ENCODE data around the gene PCID2.

PCID2 gene

GRCh38 chr13:113148940-113149503 is 59.4 kb downstream of the PCID2 start:
- DNase-seq (ENCODE audit: low spot score) = no peak

- DNase-seq (ENCODE audit: low spot score) = no peak
Measured at GRCh38 chr13:113148407-113148806, 60.1 kb downstream of the PCID2 start.

- DNase-seq (ENCODE audit: low spot score) = no peak
Measured at GRCh38 chr13:113147206-113147605, 61.3 kb downstream of the PCID2 start.

- no peak for DNase-seq (ENCODE audit: low spot score)
Measured at GRCh38 chr13:113146750-113147149, 61.7 kb downstream of the PCID2 start.

GRCh38 chr13:113145911-113146598 is 62.4 kb downstream of the PCID2 start:
- no peak for DNase-seq (ENCODE audit: low spot score)

- DNase-seq (ENCODE audit: low spot score) = no peak
Measured at GRCh38 chr13:113145496-113145895, 63.0 kb downstream of the PCID2 start.

- DNase-seq (ENCODE audit: low spot score) = no peak
Measured at GRCh38 chr13:113144255-113144629, 64.2 kb downstream of the PCID2 start.

GRCh38 chr13:113143466-113144254 is 64.8 kb downstream of the PCID2 start:
- no peak for DNase-seq (ENCODE audit: low spot score)

- DNase-seq (ENCODE audit: low spot score) = no peak
Measured at GRCh38 chr13:113142876-113143275, 65.6 kb downstream of the PCID2 start.

GRCh38 chr13:113141601-113141970 is 66.9 kb downstream of the PCID2 start:
- DNase-seq (ENCODE audit: low spot score) = no peak

- DNase-seq (ENCODE audit: low spot score) = no peak
Measured at GRCh38 chr13:113140677-113141600, 67.5 kb downstream of the PCID2 start.

- DNase-seq (ENCODE audit: low spot score) = no peak
Measured at GRCh38 chr13:113139577-113139976, 68.9 kb downstream of the PCID2 start.

- no peak for DNase-seq (ENCODE audit: low spot score)
Measured at GRCh38 chr13:113138792-113139551, 69.5 kb downstream of the PCID2 start.

GRCh38 chr13:113137691-113138298 is 70.7 kb downstream of the PCID2 start:
- DNase-seq (ENCODE audit: low spot score) = no peak

- DNase-seq (ENCODE audit: low spot score) = no peak
Measured at GRCh38 chr13:113135281-113135760, 73.1 kb downstream of the PCID2 start.

GRCh38 chr13:113129921-113130750 is 78.3 kb downstream of the PCID2 start:
- no peak for DNase-seq (ENCODE audit: low spot score)

- DNase-seq (ENCODE audit: low spot score) = no peak
Measured at GRCh38 chr13:113129480-113129879, 79.0 kb downstream of the PCID2 start.
